Endothelial cell of hepatic sinusoid (primary cell): ENCODE results near the gene ALOX5AP.

ENCODE experiments used
- in situ Hi-C: cut with HindIII; loops from 2 replicates; pipeline ENCODE4 v1.10.0; 2017; ENCODE audit warnings: low sequenced_read_pairs

ALOX5AP gene

GRCh38 chr13:30712536-30713532 lies 22.5 kb upstream of the ALOX5AP start:
- in situ Hi-C loops = no loop called here

- in situ Hi-C loops = loop anchor here (5.0 kb wide), 2 partner anchors 43 to 93 kb away; no protein-coding TSS in a partner anchor
Observed at GRCh38 chr13:30714629-30715371, 20.5 kb upstream of the ALOX5AP start.

DNA sequence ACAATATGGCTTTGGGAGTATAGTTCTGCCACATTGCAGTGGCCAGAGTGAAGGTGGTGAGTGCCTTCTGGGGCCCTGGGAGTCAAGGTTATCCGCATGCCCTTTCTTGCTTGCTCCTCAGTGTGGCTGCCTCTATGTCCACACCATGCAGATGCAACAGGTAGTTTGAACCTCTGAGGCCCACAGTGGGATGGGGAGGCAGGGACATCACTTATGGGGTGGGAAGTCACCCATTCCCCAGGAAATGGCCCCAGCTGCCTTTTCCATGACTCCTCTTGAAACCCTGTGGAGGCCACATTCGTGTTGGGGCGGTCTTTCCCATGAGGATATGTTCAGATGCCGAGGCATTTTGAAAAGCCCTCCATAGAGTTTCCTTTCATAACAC lies 20.0 kb upstream of the ALOX5AP start:
- in situ Hi-C loops = loop anchor here (5.0 kb wide), 2 partner anchors 42 to 92 kb away; no protein-coding TSS in a partner anchor

GRCh38 chr13:30715837-30716236 lies 19.5 kb upstream of the ALOX5AP start:
- in situ Hi-C loops = loop anchor here (5.0 kb wide), 2 partner anchors 41 to 91 kb away; no protein-coding TSS in a partner anchor

DNA sequence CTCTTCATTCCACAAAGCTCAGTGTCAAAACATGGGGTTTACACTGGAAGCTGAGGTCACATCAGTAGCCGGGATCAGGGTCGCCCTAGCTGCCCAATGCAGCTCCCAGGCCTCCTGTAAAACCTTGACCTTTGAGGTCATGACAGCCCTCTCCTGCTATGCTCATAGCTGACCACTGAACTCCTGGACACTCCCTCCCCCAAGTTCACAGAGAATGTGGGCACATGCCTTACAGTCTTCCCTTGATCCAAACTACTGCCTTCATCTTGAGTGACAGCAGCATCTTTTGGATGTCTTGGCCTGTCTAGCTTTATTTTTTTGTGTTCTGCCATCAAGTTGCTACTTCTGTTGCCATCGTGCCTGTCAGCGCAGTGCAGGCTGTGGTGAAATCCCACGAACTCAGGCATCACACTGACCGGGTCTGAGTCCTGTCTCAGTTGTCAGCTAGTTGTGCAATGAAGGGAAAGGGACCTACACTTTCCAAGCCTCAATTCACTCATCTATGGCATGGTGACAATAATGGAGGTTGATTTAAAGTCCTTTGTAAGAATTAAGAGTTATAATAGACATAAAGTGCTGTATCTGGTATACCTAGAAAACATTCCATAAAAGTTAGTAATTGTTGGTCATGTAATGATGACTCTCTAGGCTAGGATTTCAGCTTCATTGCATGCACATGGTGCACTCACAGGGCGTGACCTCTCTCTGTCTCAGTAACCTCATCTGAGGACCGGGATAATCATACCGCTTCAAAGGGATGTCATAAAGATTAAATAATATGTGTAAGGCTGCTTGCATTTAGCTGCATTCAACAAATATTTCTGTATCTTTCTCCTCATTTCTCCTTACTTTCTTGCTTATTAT lies 16.4 kb upstream of the ALOX5AP start:
- in situ Hi-C loops = loop anchor here (5.0 kb wide), 2 partner anchors 38 to 88 kb away; no protein-coding TSS in a partner anchor

DNA sequence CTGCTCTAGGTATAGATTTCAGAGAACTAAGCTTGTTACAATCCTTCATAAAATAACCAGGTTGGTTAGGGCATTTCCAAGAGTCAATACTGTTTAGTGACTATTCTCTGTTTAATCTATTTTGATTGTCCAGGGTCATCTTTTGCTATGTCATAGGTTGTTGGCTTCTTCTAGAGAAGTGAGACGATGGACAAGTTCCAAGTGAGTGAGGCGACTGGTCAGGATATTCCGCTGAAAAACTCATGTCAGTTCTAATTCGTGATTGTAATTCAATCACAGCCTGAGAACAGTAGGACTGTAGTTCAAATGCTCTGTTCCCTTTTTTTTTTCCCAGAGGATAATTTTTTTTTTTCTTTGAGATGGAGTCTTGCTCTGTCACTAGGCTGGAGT lies 15.8 kb upstream of the ALOX5AP start:
- in situ Hi-C loops = loop anchor here (5.0 kb wide), 2 partner anchors 38 to 88 kb away; no protein-coding TSS in a partner anchor

- in situ Hi-C loops = no loop called here
Observed at GRCh38 chr13:30720172-30720869, 15.0 kb upstream of the ALOX5AP start.

GRCh38 chr13:30721936-30722335 lies 13.4 kb upstream of the ALOX5AP start:
- in situ Hi-C loops = no loop called here

DNA sequence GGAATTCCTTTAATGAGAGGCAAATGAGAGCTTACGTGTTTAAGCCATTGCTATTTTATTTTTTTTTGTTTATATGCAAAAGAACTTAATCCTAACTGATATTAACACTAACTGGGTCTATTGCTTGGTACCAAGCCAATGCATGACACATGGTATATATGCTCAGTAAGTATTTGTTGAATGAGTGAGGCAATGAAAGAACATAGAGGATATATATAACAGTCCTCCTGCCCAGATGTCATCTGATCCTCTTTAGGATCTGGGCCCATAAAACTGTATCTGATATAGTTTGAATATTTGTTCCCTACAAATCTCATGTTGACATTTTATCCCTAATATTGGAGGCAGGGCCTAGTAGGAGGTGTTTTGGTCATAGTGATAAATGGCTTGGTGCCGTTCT lies 13.0 kb upstream of the ALOX5AP start:
- in situ Hi-C loops = no loop called here

DNA sequence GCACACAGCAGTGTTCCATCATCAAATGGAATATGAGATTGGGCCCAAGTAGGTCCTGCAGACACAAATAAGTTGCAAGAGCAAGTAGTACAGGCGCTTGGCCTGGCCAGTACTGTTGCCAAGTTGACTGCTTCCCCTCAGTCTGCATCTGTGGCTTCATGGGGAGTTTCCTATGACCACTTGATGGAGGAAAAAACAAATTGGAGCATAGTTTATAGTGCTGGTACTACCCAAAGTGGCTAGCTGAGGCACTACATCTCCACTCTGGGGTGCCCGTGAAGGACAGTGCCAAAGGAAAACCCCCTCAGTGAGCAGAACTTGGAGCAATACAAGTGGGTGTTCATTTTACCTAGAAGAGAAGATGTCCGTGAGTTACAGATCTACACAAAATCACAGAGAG lies 10.6 kb upstream of the ALOX5AP start:
- in situ Hi-C loops = no loop called here

DNA sequence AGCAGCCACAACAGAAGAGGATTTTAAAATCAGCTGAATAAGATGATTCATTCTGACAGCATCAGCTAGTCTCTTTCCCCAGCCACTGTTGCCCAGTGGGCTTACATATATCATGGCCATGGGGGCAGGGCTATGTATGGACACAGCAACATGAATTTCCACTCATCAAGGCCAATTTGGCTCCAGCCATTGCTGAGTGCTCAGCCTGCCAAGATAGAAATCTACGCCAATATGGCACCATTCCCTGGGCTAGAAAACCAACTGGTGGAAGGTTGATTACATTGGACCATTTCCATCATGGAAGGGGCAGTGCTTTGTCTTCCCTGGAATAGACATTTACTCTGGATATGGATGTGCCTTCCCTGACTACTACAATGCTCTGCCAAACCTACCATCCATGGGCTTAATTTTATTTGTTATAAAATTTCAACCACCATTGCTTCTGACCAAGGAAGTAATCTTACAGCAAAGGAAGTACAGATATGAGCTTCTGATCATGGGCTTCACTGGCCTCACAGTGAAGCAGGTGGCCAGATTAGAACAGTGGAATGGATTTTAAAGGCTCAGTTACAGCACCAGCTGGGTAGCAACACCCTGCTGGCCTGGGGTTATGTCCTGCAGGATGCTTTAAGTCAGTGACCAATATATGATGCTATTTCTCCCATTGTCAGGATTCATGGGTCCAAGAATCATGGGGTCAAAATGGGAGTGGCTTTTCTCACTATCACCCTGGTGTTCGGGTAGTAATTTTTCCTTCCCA lies 9.8 kb upstream of the ALOX5AP start:
- in situ Hi-C loops = no loop called here

DNA sequence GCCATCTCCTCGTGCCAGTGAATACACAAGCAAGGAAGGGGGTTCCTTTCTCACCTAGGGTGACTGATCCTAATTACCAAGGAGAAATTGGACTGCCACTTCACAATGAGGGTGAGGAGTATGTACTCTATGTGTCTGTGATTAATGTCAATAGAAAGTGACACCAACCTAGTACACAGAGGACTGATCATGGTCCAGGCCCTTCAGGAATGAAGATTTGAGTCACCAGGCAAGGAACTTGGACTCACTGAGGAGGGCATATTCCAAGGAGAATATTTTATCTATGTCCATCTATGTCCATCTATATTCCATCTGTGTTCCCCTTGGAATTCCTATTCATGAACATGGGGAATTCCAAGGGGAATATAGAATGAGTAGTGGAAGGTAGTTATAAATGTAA lies 9.2 kb upstream of the ALOX5AP start:
- in situ Hi-C loops = no loop called here

DNA sequence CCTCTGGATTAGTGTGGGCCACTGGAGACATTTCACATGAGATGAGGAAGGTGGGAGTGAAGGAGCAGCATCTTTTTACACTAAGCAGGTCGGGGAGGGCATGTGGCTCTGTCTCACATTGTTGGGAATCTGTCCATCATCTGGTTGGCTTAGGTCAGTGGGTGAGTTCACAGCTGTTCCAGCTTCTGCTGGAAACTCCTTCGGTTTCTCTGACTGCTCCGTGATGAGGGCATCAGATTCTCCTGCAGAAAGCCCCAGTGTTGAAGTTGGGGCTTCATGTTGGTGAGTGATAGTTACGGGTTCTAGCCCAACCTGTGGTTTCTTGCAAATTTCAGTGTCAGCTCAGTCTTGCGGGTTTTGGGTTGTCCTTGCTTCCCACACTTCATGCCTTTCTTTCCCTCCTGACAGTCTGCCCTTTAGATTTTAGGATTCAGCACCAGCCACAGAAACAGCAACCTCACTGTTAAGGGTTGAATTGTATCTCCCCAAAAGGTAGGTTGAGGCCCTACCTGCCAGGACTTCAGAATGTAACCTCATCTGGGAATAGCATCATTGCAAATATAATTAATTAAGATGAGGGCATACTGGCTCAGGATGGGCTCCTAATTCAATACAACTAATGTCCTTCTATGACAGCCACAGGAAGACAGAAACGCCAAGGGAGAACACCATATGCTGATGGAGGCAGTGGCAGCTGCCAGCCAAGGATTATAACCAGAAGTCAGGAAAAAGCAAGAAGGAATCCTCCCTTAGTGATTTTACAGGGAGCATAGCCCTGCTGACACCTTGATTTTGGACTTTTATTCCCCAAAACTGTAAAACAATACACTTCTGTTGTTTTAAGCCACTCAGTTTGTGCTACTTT lies 7.6 kb upstream of the ALOX5AP start:
- in situ Hi-C loops = no loop called here

GRCh38 chr13:30729801-30730200 lies 5.5 kb upstream of the ALOX5AP start:
- in situ Hi-C loops = loop anchor here (10.0 kb wide), 1 partner anchor 65 kb away; no protein-coding TSS in a partner anchor

DNA sequence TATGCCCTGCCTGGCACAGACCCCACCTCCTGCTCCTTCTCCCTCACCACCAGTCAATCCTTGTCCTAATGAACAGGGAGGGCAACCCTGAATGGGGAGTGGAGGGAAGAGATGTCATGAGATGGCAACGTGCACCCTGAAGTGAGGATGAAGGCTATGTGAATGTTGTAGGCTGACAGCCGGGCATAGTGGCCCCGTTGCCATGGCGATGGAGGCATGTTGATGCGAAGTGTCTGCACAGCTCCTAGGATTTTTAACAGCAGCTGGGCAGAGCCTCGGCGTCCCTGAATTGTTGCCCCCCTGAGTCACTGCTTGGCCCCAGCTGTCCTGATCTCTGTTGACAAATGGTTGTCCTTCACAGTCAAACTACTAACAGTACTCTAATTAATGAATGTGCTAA lies 4.8 kb upstream of the ALOX5AP start:
- in situ Hi-C loops = loop anchor here (10.0 kb wide), 1 partner anchor 64 kb away; no protein-coding TSS in a partner anchor

DNA sequence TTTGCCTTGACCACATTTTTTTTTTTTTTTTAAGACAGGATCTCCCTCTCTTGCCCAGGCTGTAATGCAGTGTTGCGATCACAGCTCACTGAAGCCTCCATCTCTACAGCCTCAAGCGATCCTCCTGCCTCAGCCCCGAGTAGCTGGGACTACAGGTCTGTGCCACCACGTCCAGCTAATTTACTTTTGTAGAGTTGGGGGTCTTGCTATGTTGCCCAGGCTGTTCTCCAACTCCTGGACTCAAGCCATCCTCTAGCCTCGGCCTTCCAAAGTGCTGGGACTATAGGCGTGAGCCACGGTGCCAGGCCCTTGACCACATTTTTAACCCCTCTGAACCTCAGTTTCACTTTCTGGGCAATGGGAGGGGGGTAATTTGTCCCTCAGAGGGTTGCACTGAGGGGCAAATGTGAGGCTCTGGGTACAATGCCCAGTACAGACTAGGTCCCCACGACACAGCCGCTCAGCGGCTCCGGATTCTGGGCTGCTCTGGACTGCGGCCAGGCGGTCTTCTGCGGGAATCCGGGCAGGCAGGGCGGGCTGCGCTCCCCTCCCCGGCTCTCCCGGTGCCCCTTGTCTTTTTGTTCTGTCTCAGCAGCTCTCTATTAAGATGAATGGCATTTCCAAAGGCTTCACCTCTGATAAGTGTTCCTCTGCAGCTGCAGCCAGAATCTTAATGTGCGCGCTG lies 3.8 kb upstream of the ALOX5AP start:
- in situ Hi-C loops = loop anchor here (10.0 kb wide), 1 partner anchor 63 kb away; no protein-coding TSS in a partner anchor

GRCh38 chr13:30732046-30732390 lies 3.3 kb upstream of the ALOX5AP start:
- in situ Hi-C loops = loop anchor here (10.0 kb wide), 1 partner anchor 63 kb away; no protein-coding TSS in a partner anchor
